Measurements from ENCODE around the gene LRCOL1.
A peak's percentile ranks its signal among the peaks of the same experiment; 100 is the strongest.

The LRCOL1 gene

DNA sequence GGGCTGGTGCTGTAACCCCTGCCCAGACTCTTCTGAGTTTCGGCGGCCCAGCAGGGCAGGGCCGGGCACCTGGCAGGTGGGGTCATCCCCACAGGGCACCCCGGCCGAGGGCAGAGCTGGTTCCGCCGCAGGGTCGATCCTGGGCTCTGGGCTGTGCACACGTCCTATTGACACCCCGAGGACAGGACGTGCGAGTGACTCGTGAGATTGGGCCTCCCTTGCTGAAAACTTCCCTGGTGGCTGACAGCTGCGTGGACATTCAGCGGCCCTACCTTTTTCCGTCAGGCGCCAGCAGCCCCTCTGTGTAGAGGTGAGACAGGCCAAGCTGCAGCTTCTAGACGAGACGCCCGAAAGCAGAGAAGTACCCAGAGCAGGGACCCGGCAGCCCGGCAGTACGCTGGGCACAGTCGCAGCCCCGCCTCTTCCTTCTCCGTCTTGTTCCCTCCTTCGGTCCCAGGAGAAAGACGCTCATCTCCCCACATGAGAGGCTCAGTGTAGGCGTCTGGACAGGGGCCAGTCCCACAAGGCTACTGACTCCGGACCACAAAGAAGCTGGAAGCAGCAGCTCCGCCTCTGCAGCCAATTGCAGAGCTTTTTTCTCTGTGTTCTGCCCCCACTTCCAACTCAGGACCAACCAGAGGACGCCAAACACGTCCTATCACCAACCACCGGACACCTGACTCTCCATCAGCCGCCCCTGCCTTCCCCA is at the start of gene LRCOL1:
Gene LRCOL1 (minus strand): TSS at position 532 of the 709 bp plus-strand sequence. CDS start 4,331 bp downstream, outside the sequence.
- peak; percentile 67 for DNase-seq

DNA sequence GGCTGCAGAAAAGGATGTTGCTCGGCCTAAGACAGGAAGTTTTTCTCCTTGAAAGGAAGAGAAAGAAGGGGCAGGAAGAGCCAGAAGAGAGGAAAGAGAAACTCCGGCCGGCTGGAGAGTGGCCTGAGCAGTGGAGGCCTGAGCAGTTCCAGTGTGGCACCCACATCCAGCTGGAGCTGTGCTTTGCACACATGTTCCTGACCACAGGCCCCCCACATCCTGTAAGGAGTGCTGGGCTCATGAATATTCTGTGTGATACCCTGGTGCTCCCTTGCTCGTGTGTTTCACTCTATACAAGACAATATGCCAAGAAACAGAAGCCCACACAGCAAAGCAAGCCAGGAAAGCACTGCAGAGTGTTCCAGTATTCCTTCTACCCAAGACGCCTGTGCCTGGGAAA is 49.7 kb upstream of the LRCOL1 start:
- no peak for DNase-seq

DNA sequence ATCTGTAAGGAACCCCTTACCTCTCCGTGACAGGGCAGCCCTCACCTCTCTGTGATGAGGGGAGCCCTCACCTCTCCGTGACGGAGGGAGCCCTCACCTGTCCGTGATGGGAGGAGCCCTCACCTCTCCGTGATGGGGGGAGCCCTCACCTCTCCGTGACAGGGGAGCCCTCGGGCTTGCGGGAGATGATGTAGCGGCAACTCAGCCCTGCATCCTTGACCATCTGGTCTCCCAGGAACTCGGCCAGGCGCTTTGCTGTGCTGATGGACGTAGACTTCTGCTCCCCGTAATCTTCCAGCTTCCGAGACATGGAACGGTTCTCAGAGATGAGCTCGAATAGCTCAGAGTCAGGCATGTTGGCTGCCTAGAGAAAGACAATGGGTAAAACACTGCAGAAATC is 48.8 kb upstream of the LRCOL1 start:
- DNase-seq, result no peak

DNA sequence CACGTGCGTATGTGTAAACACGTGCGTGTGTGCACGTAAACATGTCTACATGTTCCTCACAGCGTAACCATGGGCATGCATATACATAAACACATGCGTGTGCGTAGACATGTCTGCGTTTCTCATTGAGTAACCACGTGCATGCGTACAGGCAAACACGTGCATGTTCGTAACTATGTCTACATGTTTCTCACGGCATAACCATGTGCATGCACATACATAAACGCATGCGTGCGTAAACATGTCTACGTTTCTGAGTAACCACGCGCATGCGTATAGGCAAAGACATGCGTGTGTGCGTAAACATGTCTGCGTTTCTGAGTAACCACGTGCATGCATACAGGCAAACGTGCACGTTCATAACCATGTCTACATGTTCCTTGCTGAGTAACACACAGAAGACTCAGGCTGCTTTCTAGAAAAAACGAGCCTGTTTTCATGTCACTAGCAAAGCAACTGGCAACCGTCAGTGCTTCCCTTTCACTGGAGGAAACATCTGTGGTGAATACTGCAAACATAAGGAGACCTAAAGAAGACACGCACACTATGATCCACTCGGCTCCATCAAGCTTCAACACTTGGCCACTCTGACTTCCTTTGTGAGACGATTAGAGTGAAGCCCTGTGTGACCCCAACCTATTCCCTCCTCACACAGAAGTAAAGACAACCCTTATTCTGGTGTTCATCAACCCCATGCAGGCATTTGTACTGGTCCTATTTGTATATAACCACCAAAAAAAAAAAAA is 47.9 kb upstream of the LRCOL1 start:
- no peak for DNase-seq

DNA sequence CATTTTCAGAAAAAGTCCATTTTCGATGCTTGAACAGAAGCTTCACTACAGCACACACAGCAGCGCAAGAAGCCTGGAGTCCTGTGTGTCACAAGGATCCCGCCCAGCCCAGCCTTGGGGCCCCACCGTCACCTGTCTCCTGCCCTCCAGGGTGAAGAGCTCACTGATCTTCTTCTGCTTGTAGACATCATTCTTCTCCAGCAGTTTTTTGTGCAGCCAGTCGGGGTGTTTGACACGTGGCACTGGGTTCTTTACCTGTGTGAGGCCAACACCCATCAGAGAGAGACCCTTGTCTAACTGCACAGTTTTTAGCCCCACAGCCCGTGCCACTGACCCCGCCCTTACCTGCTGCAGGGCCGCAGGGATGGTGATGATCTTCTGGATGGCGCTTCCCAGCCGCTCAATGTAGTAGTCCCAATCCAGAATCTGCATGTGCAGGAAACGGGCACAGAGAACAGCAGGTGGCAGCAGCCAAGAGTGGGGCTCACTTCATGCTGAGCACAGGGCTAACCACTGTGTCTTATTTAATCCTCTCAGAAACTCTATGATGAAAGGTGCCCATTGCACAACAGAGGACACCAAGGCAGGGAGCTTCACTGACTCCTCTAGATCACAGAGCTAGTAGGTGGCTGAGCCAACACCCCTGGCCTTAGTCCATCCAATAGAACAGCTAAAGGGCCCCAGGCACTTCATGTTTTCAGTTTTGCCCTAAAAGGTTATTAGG is 46.8 kb upstream of the LRCOL1 start:
- DNase-seq, result no peak

DNA sequence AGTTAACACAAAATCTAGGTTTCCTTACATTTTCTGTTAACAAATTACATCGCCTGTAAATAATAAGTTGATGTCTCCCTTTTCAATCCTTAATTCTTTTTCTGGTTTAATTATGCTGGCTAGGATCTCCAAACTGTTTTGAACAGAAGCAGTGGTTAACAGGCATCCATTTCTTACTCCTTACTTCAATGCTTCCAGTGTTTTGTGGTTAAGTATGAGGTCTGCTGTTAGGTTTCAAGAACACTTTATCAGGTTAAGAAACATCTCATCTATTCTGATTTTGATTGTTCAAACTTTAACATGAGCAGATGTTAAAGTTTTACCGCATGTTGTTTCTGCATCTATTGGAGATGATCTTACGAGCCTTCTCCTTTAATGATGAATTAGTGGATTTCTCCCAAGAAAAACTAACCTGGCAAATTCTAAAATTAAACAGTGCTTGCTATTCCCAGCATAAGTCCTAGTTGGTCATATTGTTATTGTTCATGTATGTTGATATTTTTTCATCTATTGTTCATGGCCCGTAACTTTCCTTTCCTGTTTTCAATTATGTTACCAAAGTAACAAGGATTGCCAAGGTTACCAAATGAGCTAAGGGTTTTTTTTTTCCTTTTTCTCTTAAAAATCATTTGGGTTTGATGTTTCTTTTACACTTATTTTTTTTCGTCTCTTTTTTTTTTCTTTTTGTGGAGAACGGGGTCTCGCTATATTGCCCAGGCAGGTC is 43.3 kb upstream of the LRCOL1 start:
- DNase-seq, result no peak

DNA sequence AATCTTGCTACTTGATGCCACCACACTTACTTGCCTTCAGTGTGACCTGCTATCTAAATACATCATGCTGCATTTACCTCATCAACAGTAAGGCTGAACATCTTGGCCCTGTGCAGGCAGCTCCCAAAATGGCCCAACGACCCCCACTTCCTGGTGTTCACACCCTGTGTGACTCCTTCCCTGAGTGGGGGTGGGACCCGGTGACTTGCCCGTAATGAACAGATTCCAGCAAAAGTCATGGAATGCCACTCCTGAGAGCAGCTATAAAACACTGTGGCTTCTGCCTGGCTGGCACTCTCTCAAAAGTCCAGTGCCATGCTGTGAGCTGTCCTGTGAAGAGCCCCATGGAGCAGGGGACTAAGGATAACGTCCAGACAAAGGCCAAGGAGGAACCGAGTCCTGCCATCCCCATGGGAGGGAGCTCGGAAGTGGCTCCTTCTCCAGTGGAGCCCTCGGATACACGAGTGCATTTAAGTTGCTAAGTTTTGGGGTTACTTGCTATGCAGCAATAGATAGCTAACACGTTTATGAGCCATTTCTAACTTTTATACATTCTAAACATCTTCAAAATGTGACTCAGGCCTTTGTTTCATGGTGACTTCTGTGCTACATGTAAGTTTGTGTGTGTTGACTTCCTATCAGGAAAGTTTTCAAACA is 41.2 kb upstream of the LRCOL1 start:
- no peak for DNase-seq

DNA sequence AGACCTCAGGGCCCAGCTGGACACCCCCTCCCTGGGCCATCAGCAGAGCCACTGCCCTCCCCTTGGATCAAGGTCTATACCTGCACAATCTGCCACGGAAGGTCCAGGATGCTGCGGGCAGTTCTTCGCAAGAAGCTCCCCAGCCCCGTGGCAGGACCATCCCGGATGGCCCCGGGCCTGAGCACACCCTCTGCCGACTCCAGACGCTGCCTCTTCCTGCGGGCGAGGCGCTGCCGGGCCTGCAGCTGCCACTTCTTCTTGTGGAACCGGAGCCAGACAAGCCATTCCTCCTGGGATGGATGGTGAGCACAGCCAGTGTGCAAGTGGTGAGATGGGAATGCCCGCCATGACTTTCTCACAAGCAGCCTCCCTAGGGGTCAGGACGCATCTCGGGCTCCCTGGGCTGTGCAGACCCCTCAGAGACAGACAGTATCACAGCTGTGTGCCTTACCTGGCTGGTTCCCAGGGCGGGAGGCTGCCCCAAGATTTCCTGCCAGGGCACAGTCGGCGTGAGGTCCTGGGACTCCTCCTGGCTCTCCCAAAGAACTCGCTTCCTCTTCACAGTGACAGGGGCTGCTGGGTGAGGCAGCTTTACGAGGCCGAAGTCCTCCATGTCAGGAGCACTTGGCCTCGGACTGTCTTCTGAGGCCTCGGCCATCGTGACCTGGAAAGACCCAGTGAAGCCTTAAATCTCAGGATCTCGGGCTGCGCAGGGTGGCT is 39.0 kb upstream of the LRCOL1 start:
- DNase-seq, result no peak

DNA sequence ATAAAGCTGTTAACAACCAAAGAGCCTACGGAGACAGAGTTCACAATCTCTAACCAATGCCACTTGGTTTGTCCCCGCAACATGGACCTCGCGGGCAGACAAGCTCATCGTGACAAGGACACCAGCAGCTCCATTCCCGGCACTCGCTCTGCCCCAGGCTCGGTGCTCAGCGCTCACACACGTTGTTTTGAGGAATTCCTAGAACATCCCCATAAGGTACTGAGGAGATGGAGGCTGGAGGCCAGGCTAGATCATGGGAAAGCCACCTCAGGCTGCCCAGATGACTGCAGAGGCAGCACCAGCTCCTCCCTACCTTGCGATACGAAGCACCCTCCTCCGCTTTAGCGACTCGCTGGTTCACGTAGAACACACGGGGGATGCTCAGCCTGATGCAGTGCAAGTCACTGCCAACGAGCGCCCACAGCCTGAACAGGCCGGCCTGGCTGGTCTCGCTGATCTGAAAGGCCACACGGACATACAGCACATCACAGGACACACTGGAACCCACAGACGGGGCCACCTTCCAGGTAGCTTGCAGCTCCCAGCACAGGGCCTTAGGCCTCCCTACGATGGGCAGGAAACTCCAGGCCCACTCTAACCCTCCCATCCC is 38.3 kb upstream of the LRCOL1 start:
- DNase-seq, result no peak

DNA sequence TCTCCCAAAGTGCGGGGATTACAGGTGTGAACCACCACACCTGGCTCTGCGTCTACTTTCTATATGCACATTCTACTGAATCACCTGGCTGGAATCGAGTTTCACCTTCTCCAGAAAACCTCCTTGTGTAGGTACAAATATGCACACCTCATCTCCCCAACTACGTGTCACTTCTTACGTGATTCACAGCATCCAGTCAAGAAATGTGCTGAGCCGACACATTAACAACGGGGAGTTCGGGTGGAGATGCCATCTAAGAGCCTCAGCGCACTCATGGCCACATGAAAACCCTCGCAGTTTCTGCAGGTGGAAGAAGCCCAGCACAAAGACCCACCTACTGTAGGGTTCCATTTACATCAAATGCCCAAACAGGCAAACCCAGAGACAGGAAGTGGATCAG is 37.5 kb upstream of the LRCOL1 start:
- DNase-seq, result no peak

DNA sequence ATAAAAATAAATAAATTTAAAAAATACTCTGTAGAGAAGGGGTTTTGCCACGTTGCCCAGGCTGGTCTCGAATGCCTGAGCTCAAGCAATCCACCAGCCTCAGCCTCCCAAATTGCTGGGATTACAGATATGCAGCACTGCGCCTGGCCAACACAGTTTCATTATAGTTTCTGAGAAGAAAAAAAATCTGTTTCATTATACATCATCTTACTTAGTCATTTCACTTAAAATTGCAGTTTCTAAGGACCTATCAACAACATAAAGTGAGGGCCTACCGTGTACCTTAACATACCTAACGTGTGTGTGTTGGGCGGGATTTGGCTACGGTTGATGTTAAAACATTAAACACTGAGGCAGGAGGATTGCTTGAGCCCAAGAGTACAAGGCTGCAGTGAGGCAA is 36.5 kb upstream of the LRCOL1 start:
- DNase-seq, result no peak

DNA sequence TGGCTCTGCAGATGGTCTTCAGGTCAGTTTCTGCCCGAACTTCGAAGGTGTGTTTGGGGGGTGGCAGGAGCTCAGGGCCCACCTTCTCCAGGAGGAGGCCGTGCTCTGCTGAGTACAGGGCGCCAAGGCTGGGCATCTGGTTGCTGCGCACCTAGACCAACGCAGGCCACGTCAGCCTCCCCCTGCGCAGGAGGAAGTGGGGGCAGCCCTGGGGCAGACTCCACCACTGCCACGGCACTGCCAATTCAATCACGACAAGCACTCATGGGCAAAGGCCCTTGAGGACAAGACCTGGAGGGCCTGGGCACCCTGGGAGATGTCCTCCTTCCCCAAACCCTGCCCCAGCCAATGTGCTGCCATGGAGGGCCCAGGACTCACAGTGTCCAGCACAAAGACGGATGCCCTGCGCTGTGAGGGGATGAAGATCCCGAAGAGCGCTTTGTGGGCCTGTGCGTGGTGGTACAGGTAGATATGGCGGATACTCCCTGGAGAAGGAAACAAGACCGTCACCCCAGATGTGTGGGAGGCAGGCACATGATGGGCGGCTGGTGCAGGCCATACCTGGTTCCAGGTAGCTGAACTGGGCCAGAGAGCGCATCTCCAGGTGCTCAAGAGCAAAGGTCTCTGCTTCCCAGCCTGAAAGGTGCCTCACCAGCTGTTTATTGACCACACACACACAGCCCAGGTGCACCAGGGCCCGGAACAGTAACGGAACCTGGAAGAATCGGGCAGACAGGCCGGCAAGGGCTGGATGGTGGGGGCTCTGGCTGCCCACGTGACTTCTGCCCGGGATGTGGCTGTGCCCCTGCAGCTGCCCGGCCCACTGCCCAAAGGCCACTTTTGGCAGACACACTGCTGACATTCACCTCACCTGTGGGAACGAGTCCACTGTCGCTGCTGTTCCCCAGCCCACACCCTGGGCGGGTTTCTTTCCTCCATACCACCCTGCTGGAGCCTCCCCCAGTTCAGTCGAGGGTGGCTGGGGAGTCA is 32.8 kb upstream of the LRCOL1 start:
- DNase-seq, result no peak

DNA sequence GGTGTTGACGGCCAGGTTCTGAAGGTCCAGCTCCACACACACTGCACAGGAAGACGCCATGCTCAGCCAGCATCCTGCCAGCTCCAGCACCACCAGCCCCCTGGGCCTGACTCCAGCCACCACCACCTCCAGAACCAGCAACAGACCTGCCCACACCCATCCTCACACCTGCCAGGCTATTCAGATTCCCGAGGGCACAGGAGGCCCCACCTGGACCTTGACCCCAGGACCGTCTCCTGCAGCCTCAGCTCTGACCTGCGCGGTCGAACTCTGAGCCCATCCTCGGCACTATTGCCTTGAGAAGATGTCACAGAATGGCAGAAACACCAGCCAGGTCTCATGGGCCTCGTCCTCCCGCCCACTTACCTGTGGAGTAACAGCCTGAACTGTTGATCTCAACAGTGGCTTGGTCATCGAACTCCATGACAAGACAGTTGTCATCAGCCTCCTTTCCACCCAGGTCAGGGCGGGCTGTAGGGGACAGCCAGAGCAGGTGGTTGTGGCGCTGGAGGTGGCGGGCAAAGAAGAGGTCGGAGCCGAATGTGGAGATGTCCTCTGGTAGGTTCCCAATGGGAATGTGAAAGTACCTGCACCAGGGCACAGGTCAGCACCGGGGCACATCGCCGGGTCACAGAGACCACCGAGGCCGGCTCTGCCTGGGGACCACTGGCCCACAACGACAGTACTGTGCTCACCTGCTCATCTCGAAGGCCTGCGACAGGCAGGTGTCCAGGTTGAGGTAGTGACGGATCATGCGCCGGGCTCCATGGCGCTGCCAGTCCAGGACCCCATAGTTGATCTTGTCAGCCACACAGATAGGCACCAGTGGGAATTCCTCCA is 31.6 kb upstream of the LRCOL1 start:
- no peak for DNase-seq

DNA sequence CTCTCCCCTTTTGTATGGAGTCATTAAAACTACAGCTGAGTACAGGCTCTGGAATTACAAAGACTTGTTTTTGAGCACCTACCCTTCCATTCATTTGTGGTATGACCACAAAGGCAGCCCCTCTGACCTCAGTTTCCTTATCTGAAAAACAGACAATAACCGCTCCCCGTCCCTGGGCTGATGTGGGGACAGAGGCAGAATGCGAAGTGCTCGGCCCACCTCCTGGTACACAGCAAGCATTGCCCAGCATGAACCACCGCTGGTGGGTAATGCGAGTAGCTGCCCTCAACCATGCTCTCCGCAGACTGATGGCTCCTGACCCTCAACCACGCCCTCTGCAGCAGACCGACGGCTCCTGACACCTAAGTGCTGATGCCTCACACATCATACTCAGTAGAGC is 30.6 kb upstream of the LRCOL1 start:
- no peak for DNase-seq

DNA sequence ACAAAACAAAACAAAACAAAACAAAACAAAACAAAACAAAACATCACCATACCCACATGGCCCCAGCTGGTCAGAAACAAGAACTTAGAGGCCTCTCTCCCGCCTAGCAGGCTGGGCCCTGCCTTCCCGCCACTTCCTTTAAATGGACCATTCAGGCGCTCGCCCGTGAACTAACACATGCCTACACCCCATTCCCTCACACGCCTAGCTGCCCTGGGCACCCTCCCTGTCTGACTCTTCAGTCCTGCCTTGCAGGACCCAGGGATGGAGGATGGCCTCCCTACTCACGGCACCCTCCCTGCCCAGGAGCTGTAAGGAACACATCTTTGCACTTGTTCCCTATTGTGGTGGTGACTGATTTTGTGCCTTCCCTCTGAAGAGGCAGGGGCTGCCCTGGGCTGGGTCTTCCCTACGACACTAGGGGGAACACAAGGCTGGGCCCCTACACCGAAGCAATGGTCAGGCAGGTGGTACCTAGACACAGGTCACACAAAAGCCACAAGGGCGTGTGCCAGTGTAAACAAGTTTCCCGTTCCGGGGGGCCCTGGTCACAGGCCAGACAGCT is 29.7 kb upstream of the LRCOL1 start:
- DNase-seq, result no peak

DNA sequence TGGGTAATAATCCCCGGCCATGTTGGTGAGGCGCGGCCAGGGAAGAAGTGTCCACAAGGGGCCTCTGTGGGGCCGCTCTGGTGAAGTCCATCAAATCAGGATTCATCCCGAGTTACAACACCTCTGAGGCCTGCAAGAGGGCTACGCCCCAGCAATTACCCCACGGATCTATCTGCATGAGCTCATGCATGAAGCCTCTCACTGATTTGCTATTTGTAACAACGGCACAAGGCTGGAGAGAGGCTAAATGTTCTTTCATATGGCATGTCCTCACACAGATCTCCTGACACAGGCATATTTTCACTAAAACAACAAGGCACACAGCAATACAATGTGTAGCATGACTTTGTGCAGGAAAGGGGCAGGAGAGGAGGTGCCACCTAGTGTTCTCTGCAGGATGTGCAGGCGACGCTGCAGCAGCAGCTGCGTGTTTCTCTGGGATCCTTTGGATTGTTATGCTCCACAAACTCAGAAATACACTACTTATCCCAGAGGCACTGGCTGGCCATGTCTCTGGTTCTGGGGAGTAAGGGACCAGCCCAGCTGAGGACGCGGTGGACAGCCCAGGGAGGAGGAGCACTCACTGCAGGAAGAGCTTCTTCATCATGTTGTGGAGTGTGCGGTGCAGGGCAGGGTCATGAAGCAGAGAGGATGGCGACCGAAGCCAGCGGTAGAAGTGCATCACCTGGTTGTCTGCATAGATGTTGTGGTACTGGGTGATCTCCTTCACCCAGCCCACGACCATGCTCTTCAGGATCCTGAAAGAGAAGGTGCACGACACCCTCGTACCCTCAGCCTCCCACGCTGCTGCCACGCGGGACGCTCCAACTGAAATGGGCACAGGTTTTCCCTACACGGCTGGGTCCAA is 28.4 kb upstream of the LRCOL1 start:
- peak; percentile 27 for DNase-seq

DNA sequence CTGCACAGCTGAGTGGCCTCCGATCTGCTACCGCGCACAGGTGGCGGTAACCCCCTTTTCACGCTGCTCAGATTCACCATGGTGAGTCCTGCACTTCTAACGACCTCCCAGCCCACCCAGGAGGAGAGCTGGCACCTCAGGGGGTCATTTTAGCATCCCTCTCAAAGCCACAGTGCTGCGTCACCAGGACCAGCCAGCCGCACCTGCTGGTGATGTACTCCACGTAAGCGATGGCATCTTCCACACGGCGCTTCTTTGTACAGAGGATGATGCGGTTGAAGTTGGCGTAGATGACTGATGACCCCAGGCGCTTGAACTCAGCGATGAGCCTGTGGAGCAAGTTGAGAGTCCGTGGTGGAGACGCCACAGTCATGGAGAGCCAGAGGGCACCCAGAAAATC is 27.4 kb upstream of the LRCOL1 start:
- DNase-seq, result no peak

All from EL (cell line).